ENCODE results near the gene RCSD1.

Gene RCSD1

GRCh38 chr1:167689567-167689920, 59.5 kb downstream of the RCSD1 start:
- no peak for DNase-seq (ENCODE audit: low read depth in 2 of 2)

GRCh38 chr1:167690053-167690452, 60.0 kb downstream of the RCSD1 start:
- DNase-seq (ENCODE audit: low read depth in 2 of 2), result no peak

- DNase-seq (ENCODE audit: low read depth in 2 of 2), result no peak
Observed at GRCh38 chr1:167693425-167694045, 63.5 kb downstream of the RCSD1 start.

GRCh38 chr1:167694691-167695090, 64.7 kb downstream of the RCSD1 start:
- DNase-seq (ENCODE audit: low read depth in 2 of 2), result no peak

- DNase-seq (ENCODE audit: low read depth in 2 of 2), result no peak
Observed at GRCh38 chr1:167695147-167695546, 65.1 kb downstream of the RCSD1 start.

GRCh38 chr1:167695756-167696561, 65.9 kb downstream of the RCSD1 start:
- DNase-seq (ENCODE audit: low read depth in 2 of 2), result no peak

- DNase-seq (ENCODE audit: low read depth in 2 of 2), result no peak
Observed at GRCh38 chr1:167697667-167698141, 67.7 kb downstream of the RCSD1 start.

GRCh38 chr1:167698313-167698712, 68.3 kb downstream of the RCSD1 start:
- no peak for DNase-seq (ENCODE audit: low read depth in 2 of 2)

- no peak for DNase-seq (ENCODE audit: low read depth in 2 of 2)
Observed at GRCh38 chr1:167701510-167701909, 71.5 kb downstream of the RCSD1 start.

GRCh38 chr1:167703557-167703956, 73.5 kb downstream of the RCSD1 start:
- DNase-seq (ENCODE audit: low read depth in 2 of 2), result no peak

- DNase-seq (ENCODE audit: low read depth in 2 of 2), result no peak
Observed at GRCh38 chr1:167704715-167705114, 74.7 kb downstream of the RCSD1 start.

GRCh38 chr1:167705250-167705649, 75.2 kb downstream of the RCSD1 start:
- no peak for DNase-seq (ENCODE audit: low read depth in 2 of 2)

GRCh38 chr1:167706363-167706762, 76.3 kb downstream of the RCSD1 start:
- DNase-seq (ENCODE audit: low read depth in 2 of 2), result no peak

- DNase-seq (ENCODE audit: low read depth in 2 of 2), result no peak
Observed at GRCh38 chr1:167706931-167707877, 77.2 kb downstream of the RCSD1 start.

- no peak for DNase-seq (ENCODE audit: low read depth in 2 of 2)
Observed at GRCh38 chr1:167707942-167708341, 77.9 kb downstream of the RCSD1 start.

- DNase-seq (ENCODE audit: low read depth in 2 of 2), result no peak
Observed at GRCh38 chr1:167708940-167709389, 78.9 kb downstream of the RCSD1 start.

GRCh38 chr1:167710836-167711235, 80.8 kb downstream of the RCSD1 start:
- DNase-seq (ENCODE audit: low read depth in 2 of 2), result no peak

GRCh38 chr1:167711797-167712196, 81.8 kb downstream of the RCSD1 start:
- DNase-seq (ENCODE audit: low read depth in 2 of 2), result no peak

GRCh38 chr1:167713330-167714081, 83.5 kb downstream of the RCSD1 start:
- DNase-seq (ENCODE audit: low read depth in 2 of 2), result no peak

- peak in 1 of 2 donors; percentile 60 for DNase-seq (ENCODE audit: low read depth in 2 of 2)
Observed at GRCh38 chr1:167714098-167714438, 84.0 kb downstream of the RCSD1 start.

GRCh38 chr1:167714439-167715156, 84.6 kb downstream of the RCSD1 start:
- DNase-seq (ENCODE audit: low read depth in 2 of 2), result peak; percentile 85 to 87

Data from activated CD8-positive, alpha-beta memory T cell treated with anti-CD3 and anti-CD28 coated beads for 4 hours (primary cell).